Muscle layer of colon (tissue), 2 donors: ENCODE measurements around the gene TRMT2B.

Source experiments
- H3K27ac ChIP-seq: one replicate; pipeline ENCODE4 v1.7.0; 2013; ENCODE audit warnings: low read depth, mild to moderate bottlenecking, low read length, moderate library complexity
- H3K27me3 ChIP-seq, 2 donors: one replicate each; pipeline ENCODE4 v1.7.0; 2013; ENCODE audit warnings: low read length in 2 of 2, mild to moderate bottlenecking in 2 of 2; ENCODE audit not compliant: insufficient read depth in 2 of 2, control insufficient read depth in 1 of 2
- H3K36me3 ChIP-seq: one replicate; pipeline ENCODE4 v1.7.0; 2013; ENCODE audit warnings: mild to moderate bottlenecking, low read length; ENCODE audit not compliant: insufficient read depth
- H3K4me1 ChIP-seq: one replicate; pipeline ENCODE4 v1.7.0; 2013; ENCODE audit warnings: mild to moderate bottlenecking, low read length; ENCODE audit not compliant: insufficient read depth
- H3K4me3 ChIP-seq, 2 donors: one replicate each; pipeline ENCODE4 v1.7.0; 2013; ENCODE audit warnings: low read length in 2 of 2, low read depth in 1 of 2, mild to moderate bottlenecking in 1 of 2, moderate library complexity in 1 of 2
- H3K9ac ChIP-seq: one replicate; pipeline ENCODE4 v1.7.0; 2013; ENCODE audit warnings: low read length
- H3K9me3 ChIP-seq: one replicate; pipeline ENCODE4 v1.7.0; 2013; ENCODE audit warnings: mild to moderate bottlenecking, low read length
- donor health status: abdominal sarcoma.
- donor health status: Adenocarcinoma of cecum.

Gene TRMT2B

DNA sequence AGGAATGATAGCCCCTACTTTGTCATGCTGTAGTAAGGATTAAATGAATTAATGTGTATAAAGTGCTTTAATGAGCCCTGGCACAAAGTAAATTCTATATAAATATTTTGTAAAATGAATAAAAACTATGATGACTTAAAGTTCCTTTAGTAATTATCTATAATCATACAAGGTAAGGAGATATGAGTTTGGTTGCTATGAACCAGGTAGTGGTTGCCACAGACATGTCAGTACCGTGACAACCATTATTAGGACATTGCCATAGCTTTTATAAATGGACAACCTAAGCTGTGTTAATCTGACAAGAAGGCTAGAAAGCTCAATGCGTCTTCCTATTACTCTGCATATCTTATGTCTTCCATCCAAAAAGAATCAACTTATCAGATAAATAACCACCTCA is 82.5 kb downstream of the TRMT2B start, which contains the start of gene ARL13A:
ARL13A (plus strand) TSS at position 301 of the 400 bp plus-strand sequence. CDS start 3,982 bp downstream, outside the sequence.
- Histone ChIP-seq H3K9me3 (no peaks in the 10 kb centered on the region), H3K4me1 (no peaks in the 10 kb centered on the region), H3K9ac (no peak within 1 kb of the TSS), H3K27ac (no peak within 1 kb of the TSS), H3K4me3 (no peak within 1 kb of the TSS), H3K27me3 (no peaks in the 10 kb centered on the region), H3K36me3 (no peaks in the 10 kb centered on the region)

DNA sequence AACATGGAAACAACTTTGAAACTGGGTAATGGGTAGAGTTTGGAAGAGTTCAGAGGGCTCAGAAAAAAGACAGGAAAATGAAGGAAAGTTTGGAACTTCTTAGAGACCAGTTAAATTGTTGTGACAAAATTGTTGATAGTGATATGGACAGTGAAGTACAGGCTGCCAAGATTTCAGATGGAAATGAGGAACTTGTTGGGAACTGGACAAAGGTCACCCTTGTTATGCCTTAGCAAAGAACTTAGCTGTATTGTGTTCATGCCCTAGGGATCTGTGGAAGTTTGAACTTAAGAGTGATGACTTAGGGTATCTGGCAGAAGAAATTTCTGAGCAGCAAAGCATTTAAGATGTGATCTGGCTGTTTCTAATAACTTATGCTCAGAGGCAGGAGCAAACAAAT is 87.5 kb downstream of the TRMT2B start:
- Histone ChIP-seq H3K36me3 (no peaks in the 10 kb centered on the region), H3K27me3 (no peaks in the 10 kb centered on the region), H3K4me3 (no peak overlapping the region), H3K9me3 (no peaks in the 10 kb centered on the region), H3K4me1 (no peaks in the 10 kb centered on the region), H3K27ac (no peak overlapping the region), H3K9ac (no peak overlapping the region)

DNA sequence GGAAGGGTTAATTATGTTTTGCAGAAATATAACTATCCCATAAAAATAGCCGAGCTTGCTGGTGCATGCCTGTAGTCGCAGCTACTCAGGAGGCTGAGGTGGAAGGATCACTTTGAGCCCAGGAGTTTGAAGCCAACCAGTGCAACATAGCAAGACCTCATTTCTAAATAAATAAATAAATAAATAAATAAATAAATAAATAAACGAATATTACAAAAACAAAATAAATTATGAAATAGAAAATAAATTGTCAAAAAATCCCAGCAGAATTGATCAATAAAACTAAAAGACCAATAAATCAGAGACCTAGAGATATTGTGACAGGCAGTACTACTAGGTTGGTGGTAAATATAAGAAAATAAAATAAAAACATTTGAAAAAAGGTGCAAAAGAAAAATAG is 89.1 kb downstream of the TRMT2B start:
- H3K9me3 ChIP-seq = no peaks in the 10 kb centered on the region
- H3K27me3 ChIP-seq = no peaks in the 10 kb centered on the region
- no peak overlapping the region for H3K4me3 ChIP-seq
- H3K36me3 ChIP-seq = no peaks in the 10 kb centered on the region
- no peak overlapping the region for H3K9ac ChIP-seq
- no peaks in the 10 kb centered on the region for H3K4me1 ChIP-seq
- H3K27ac ChIP-seq = no peak overlapping the region
